ENCODE data around the gene CCDC192.
A peak's percentile ranks its signal among the peaks of the same experiment; 100 is the strongest.
"Not testable (repeated sequence)": the region's sequence is repeated elsewhere in the genome, so short reads cannot be mapped to it uniquely, and the experiment has no call there.

CCDC192 gene

DNA sequence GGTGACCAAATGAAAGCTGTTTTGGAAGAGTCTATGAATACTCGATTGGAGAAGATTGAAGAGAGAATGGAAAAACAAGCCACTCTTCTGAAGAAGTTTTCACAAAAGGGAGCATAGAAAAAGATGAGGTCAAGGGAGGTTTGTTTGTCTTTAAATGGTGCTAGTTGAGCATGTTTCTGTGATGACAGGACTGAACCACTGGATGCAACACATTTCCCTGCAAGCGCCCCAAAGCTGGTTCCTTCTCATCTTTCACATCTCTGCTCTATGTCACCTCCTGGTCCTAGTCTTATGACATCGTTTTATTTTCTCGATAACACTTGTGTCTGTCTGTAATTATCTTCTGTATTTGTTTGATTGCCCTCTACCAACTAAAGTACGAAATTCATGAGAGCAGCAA is 3.8 kb upstream of the CCDC192 start:
- DNase-seq (ENCODE audit: low read depth, low spot score), result no peak

DNA sequence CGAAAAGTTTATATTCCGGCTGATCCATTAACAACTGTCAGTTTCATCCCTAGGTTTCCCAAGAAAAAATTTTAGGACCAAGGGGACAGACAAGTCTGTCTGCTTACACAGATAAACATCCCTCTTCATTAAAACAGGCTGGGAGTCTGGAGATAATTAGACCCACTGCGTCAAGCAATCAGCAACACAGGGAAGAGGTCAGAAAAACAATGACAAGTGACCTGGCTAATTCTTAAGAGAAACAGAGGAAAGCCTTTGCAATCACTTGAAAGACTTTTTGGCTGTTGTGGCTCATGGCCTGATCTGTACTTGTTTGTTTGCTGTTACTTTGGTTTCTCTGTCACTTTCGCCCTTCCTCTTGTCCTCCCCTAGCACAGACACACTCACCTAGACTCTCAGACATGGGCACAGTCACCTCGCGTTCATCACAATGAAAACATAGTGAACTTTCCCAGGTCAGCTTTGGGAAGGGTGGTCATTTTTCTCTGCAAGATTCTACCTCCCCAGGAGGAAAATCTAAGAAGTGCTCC is 2.9 kb upstream of the CCDC192 start:
- no peak for DNase-seq (ENCODE audit: low read depth, low spot score)

DNA sequence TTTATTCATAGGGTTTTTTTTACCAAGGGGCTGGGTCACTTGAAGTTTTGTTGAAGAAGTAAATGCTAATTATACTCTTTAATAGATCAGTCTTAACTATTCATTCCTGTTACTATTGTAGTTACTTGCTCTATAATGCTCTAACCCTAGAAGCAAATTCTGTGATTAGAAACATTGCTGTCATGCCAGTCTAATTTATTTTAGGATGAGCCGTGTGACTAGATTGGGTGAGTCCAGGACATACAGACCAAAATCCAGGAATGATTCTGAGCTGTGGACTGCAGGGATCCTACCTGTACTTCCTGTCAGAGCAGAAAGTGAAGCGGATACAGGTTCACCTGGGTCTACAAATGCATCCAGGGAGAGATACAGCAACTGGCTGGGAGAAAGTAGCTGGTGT is 757 bp upstream of the CCDC192 start:
- no peak for DNase-seq (ENCODE audit: low read depth, low spot score)

DNA sequence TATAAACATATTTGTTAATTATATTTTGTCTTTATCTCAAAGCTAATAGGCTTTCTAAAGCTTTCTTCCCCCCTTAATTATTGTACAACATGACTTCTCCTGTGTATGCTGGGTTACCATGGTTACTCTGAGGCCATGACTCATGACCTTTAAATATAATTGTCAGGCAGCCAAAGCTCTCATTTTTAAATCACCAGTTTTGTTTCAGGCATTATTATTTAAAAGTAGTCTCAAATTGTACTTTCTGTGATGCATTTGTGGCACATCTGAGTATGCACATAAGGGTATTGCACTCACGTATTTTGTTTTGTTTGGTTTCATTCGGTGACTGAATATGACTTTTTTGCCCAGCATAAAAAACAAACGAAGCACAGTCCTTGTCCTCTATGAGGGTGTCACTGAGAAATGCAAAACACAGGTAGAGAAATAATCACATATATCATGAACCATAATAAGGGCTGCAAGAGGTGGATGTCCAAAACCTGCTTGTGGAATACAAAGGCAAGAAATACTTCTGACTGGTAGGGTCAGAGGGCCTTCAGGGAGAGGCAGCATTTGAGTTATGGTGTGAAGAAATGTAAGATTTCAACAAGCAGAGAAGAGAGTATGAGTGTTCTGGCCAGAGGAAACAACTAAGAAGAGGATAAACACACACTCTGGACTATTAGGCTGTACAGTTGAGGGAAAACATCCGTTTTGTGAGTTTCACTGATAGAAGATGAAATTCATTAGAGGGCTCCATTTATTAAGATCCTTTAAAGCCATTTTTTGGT is 2.1 kb downstream of the CCDC192 start:
- no peak for DNase-seq (ENCODE audit: low read depth, low spot score)

DNA sequence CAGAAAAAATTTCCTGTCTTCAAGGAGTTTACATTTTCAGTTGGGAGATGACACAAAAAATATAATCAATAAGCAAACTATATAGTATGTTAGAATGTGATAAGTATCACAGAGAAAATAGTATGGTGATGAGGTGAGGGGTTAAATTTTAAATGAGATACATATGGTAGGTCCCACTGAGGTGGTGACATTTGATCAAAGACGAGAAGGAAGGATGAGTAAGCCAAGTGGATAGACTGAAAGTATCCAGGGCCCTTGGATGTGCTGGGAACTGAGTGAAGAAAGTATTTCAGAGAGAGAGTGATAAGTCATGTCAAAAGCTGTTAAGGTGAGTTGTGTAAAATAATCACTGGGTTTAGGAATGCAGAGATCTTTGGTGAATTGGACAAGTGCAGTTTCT is 3.5 kb downstream of the CCDC192 start:
- DNase-seq (ENCODE audit: low read depth, low spot score), result no peak

DNA sequence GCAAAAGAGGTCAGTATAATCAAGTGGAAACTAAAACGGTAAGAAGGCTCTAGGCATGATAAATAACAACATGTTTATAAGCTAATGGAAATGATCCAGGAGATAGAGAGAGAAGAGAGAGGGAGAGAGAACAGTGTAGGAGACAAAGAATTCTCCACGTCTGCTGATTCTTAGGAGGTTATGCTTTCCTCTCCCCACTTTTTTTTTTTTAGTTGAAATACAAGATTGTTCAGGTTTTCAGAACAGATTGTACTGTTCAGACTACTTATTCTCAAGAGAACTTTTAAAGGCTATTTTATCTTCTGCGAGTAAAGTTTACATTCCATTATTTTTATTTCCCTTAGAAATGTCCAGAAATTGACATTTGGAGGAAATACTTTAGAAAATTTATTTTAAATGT is 4.0 kb downstream of the CCDC192 start:
- DNase-seq (ENCODE audit: low read depth, low spot score), result no peak

DNA sequence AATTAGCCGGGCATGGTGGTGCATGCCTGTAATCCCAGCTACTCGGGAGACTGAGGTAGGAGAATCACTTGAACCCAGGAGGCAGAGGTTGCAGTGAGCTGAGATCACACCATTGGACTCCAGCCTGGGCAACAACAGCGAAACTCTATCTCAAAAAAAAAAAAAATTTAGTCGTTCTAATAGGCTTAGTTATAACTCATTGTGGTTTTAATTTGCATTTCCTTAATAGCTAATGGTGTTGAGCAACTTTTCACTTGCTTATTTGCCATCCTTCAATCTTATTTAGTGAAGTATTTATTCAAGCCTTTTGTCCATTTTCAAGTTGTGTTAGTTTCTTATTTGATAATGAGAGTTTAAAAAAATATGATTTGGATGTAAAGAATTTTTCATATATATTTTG is 9.9 kb downstream of the CCDC192 start:
- DNase-seq (ENCODE audit: low read depth, low spot score), result not testable (repeated sequence)

DNA sequence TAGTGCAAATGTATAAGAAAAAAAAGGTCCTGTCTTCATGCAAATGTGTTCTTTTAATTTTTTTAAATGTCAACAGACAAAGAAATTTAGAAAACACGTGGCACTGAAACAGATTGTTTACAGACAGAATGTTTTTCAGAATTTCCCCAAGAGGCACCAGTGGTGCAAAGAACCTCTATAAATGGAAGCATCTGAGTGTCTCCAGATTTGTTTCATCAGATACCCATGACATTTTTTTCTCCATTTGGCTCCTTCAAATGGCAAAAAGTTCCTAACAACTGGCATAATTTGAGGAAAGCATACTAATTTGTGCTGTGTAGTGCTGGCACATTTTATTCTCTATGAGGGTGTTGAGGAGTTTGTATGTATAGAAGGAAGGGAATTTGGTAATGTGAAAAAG is 15.0 kb downstream of the CCDC192 start:
- DNase-seq (ENCODE audit: low read depth, low spot score), result no peak

DNA sequence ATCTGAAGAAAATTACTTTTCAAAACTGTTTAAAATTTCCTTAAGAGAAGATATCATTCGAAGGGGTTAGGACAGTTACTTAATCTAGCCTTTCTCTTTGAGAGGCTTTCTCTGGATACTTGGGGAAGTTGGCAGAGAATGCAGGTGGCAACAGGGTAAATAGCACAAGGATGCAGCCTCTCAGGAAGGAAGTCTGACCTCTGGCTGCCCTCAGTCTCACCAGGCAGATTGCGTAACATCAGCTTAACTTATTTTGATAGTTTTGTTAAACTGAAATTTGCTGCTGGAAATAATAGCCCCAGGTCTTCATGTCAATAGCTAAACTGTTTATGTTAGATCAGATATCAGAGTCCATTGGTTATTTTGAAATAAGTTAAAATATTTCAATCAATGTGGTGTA is 20.4 kb downstream of the CCDC192 start:
- peak; percentile 68 for DNase-seq (ENCODE audit: low read depth, low spot score)

DNA sequence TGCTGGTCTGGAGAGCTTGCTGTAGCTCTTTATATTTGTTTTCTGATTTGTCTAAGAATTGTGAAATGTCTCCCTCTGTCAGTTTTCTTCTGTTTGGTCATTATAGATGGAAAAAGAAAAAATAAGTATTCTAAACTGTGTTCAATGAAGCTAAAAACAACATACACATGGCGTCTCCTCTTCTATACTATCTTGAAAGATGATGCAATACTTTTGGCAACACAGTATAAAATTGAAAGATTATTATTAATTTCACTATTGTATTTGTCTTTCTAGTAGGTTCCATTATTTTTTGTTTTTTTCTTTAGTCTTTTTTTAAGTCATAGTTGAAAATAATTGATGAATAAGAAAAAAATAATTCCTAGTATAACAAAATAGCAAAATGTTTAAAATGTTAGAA is 22.5 kb downstream of the CCDC192 start:
- no peak for DNase-seq (ENCODE audit: low read depth, low spot score)

DNA sequence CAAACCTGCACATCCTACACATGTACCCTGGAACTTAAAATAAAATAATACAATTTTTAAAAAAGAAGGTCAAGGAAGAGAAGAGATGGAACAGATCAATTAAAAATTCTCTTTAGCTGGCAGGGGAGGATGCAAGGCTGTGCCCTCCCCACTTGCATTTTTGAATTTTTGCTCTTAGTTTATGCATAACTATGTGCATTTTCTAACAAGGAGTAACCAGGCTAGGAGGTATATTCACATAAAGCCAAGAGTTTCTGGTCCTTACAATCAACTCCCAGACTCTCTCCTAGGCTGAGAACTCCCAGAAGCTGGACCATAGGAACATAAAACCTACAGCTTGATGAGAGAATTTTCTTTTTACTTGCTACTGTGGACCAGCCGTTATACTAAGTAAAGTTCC is 29.8 kb downstream of the CCDC192 start:
- no peak for DNase-seq (ENCODE audit: low read depth, low spot score)

DNA sequence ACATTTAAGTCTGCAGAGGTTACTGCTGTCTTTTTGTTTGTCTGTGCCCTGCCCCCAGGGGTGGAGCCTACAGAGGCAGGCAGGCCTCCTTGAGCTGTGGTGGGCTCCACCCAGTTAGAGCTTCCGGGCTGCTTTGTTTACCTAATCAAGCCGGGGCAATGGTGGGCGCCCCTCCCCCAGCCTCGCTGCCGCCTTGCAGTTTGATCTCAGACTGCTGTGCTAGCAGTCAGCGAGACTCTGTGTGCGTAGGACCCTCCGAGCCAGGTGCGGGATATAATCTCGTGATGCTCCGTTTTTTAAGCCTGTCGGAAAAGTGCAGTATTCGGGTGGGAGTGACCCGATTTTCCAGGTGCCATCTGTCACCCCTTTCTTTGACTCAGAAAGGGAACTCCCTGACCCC is 36.2 kb downstream of the CCDC192 start:
- not testable (repeated sequence) for DNase-seq (ENCODE audit: low read depth, low spot score)

DNA sequence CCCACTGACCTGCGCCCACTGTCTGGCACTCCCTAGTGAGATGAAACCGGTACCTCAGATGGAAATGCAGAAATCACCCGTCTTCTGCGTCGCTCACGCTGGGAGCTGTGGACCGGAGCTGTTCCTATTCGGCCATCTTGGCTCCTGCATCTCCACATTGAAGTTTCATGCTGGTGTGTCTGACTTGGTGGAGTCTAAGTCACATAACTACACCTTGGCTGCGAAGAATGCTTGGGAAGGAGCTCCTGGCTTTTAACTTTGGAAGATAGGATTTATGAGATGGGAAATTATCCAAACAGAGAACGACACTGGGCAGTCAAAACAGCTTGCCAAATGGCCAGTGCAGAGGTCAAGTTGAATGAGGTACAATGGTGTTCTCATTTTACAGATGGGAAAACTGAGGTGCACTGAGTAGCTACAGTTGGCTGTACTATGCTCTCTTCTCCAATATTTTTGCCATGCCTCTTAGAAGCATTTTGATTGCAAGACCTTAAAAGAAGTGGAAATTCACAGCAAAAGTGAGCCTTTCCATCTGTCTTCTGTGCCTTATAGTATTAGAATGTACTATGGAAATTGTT is 36.7 kb downstream of the CCDC192 start:
- no peak for DNase-seq (ENCODE audit: low read depth, low spot score)

DNA sequence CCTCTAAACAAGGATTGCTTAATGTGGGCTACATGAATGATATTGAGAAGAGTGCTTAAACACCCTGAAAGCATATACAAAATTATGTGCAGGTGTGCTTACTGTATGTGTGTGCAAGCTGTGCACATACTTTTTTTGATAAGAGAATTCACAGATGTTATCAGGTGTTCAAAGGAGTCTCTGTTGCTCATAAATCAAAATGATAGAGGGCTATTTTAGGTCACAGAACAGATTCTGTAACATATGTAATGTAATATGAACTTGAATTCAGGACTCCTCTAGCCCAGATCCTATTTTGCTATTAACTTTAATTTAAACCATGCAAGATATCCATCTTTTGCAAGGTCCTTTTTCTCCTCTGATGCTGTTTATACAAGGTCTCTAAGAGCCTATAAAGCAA is 38.2 kb downstream of the CCDC192 start:
- no peak for DNase-seq (ENCODE audit: low read depth, low spot score)

DNA sequence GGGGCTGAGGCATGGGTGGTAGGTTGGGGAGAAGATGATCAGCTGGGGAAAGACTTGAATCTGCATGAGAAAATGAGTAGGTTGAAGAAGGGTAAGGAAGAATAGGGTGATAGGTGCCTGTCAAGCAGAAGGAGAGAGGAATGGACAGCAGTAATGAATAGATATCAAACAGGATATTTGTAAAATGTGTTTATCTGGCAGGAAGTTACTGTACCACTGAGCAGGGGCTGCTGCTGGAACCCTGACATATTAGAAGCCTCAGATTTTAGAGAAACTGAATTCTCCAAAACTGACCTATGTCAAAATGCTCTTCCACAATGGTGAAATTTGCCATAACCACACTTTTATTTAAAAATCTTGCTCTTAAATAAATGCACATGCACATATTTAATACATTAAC is 41.0 kb downstream of the CCDC192 start:
- DNase-seq (ENCODE audit: low read depth, low spot score), result no peak

DNA sequence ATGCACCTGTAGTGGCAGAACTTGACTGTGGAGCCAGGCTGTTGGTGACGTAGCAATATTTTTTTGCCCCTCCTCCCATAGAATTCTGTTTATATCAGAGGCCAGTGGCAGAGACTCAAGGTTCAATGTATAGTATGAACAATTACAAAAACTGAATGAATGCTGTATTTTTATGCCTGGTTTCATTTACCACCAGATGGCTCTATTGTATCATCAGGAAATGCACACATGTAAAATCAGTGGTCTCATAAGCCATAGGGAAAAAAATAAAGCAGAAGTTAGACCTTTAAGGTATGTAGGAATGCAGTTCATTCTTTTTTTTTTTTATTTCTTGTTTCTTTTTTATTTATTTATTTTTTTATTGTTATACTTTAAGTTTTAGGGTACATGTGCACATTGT is 43.6 kb downstream of the CCDC192 start:
- no peak for DNase-seq (ENCODE audit: low read depth, low spot score)

DNA sequence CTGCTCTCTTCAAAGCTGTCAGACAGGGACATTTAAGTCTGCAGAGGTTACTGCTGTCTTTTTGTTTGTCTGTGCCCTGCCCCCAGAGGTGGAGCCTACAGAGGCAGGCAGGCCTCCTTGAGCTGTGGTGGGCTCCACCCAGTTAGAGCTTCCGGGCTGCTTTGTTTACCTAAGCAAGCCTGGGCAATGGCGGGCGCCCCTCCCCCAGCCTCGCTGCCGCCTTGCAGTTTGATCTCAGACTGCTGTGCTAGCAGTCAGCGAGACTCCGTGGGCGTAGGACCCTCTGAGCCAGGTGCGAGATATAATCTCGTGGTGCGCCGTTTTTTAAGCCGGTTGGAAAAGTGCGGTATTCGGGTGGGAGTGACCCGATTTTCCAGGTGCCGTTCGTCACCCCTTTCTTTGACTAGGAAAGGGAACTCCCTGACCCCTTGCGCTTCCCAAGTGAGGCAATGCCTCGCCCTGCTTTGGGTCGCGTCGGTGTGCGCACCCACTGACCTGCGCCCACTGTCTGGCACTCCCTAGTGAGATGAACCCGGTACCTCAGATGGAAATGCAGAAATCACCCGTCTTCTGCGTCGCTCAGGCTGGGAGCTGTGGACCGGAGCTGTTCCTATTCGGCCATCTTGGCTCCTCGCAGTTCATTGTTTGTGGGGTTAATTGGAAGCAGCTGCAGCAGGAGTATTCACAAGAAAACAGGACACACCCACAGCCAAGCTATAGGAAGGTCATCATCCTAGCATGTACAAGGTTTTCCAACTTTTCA is 49.5 kb downstream of the CCDC192 start:
- DNase-seq (ENCODE audit: low read depth, low spot score), result not testable (repeated sequence)

DNA sequence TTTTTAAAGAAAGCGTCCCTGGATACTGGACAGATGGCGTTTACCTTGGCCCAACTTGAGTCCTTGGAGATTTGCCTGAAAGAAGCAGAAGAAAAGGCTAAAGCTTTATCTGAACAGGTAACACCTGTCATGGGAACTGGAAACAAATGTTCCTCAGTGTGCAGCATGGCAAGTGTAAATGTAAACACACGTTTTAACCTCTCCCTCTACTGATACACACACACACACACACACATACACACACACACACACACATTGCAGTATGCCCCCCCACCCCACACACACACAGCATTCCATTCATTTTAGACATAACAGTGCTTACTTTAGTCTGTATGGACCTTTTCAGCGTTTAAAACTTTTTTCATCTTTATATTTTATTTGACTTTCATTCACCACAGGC is 51.1 kb downstream of the CCDC192 start:
- DNase-seq (ENCODE audit: low read depth, low spot score), result no peak

DNA sequence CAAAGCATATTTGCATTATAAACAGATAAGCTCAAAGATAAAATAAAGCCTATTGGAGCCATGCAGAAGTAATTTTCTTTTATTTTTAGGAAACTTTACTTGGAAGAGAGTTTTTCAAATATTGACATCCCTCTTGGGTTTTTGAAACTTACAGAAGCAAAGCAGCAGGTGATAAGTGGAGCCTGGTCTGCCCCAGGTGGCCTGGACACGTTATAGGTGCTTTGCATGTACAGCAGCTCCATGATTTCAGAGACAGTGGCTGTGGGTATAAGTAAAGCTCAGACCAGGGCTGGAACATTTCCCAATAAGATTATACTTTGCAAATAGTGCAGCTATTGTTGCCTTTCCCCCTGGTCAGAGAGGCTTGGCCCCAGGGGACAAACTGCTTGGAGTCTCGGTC is 51.5 kb downstream of the CCDC192 start:
- no peak for DNase-seq (ENCODE audit: low read depth, low spot score)

DNA sequence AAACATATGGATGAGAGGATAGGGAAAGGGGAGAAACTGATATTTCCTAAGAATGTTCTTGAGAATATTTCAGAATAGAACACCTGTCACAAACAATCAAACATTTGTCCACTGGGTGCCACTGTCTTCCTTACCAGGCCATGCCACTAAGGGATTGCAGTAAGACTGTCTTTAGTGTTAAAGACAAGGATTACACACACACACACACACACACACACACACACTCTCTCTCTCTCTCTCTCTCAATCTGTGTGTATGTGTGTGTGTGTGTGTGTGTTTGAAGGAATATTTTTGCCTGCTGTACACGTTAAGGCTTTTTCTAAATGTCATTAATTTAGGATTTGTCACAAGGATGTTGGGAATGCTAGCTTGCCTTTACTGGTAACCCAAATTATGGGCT is 54.4 kb downstream of the CCDC192 start:
- no peak for DNase-seq (ENCODE audit: low read depth, low spot score)

DNA sequence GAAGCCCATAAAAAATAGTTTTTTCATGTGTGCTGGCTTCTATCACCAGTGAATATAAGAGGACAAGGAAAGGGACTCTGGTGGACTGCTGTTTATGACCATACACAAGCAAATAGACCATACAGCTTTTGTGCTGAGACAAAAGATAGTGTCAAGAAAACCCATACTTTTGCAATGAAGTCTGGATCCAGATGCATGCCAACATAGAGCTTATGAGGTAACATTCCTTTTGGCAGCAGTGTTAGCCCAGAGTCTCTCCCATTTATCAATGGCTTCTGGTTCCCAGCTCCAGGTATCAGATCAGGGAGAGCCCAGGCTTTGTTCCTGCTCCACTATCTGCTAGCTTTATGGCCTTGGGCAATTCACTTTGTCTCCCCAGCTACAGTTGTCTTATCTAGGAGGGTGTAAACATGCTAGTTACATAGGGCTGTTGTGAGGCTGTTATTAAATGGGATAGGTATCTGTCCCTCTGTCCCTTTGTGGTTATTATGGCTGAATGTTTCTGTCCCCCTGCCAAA is 55.6 kb downstream of the CCDC192 start:
- no peak for DNase-seq (ENCODE audit: low read depth, low spot score)

DNA sequence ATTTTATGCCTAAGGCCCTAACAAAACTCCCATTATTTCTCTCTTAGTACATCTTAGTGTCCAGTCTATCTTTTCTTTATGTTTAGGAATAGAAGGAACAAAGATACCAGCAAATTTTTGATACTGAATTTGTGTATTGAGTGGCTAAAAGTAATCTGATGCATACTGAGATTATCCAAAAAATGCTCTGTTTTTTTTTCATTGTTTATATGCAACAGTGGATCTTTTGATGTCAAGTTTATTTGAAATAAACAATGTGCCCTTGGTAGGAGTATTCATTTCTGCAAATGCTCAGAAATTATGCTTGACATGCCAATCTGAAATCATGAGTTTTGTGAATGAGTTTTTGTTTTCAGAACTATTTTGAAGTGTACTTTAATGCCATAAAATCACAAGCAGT is 58.7 kb downstream of the CCDC192 start:
- DNase-seq (ENCODE audit: low read depth, low spot score), result no peak
